GM23338 (cell line): ENCODE data around the gene INSM2.

Experiments used
- CREB1 ChIP-seq: fragments of 250-450 bp; sonication (Bioruptor Pico); IDR thresholded peaks from 2 replicates; pipeline ENCODE4 v1.5.0; 2020; ENCODE audit warnings: low read depth, mild to moderate bottlenecking, moderate library complexity
- EZH2 ChIP-seq: fragments of 200-600 bp; sonication (generic); IDR thresholded peaks from one replicate; pipeline ENCODE4 v1.8.0; 2017; ENCODE audit warnings: antibody characterized with exemption, mild to moderate bottlenecking, low read depth; ENCODE audit not compliant: unreplicated experiment
- EZH2phosphoT487 ChIP-seq: fragments of 200-600 bp; sonication (generic); IDR thresholded peaks from one replicate; pipeline ENCODE4 v1.8.1; 2018; ENCODE audit warnings: antibody characterized with exemption; ENCODE audit not compliant: unreplicated experiment
- NANOG ChIP-seq: IDR thresholded peaks from 2 replicates; pipeline ENCODE4 v1.6.1; 2016; ENCODE audit warnings: antibody characterized with exemption, borderline replicate concordance
- POLR2AphosphoS5 ChIP-seq: IDR thresholded peaks from 2 replicates; pipeline ENCODE4 v1.6.1; 2016; ENCODE audit warnings: antibody characterized with exemption, low read depth
- STAT1 ChIP-seq: IDR thresholded peaks from one replicate; pipeline ENCODE4 v1.6.1; 2016; ENCODE audit warnings: antibody characterized with exemption; ENCODE audit not compliant: unreplicated experiment
- TF ChIP-seq, protein P1 (sequence below), 2 experiments: fragments of 200-600 bp in 1 of 2; sonication (generic) in 1 of 2; conservative IDR thresholded peaks; 2 replicates each; pipeline versions ENCODE4 v1.5.1 to v1.6.1; 2016 to 2017; ENCODE audit warnings: antibody characterized with exemption in 2 of 2, low read depth in 2 of 2, mild to moderate bottlenecking in 2 of 2, moderate library complexity in 1 of 2

DNA sequence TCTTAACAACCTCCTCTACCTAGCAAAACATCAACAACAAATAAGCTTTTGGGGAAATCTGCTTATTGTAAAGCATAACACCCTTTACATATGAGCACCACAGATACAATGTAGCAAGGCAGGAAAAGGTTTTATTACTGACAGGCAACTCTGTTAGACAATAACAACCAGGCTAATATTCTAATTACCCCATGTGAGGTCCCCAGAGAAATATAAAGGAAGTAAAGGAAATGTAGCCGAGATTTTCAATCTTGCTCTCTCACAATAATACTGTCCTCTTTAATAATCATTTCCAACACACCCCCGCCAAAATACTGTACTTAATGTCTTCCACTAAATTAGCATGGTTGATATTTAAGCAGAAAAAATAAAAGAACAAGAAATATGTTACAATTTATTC lies 14.0 kb upstream of the INSM2 start:
- TF ChIP-seq POLR2AphosphoS5 (no peak), EZH2phosphoT487 (no peak), STAT1 (no peak), EZH2 (no peak), CREB1 (CRISPR knock-in tag) (no peak), NANOG (no peak)
- TF ChIP-seq, protein P1, sequence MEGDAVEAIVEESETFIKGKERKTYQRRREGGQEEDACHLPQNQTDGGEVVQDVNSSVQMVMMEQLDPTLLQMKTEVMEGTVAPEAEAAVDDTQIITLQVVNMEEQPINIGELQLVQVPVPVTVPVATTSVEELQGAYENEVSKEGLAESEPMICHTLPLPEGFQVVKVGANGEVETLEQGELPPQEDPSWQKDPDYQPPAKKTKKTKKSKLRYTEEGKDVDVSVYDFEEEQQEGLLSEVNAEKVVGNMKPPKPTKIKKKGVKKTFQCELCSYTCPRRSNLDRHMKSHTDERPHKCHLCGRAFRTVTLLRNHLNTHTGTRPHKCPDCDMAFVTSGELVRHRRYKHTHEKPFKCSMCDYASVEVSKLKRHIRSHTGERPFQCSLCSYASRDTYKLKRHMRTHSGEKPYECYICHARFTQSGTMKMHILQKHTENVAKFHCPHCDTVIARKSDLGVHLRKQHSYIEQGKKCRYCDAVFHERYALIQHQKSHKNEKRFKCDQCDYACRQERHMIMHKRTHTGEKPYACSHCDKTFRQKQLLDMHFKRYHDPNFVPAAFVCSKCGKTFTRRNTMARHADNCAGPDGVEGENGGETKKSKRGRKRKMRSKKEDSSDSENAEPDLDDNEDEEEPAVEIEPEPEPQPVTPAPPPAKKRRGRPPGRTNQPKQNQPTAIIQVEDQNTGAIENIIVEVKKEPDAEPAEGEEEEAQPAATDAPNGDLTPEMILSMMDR (conservative IDR thresholded peaks at IDR 0.05; ENCODE audit: low read depth in 2 of 2) = no peak
